Sigmoid colon (tissue), 7 donors: ENCODE measurements around the gene ENHO. TPM values are rescaled to one million over a fixed set of nuclear protein-coding genes. Genes with fewer than 3 reads are reported as not detected.

Experiments used
- DNase-seq: peaks from one replicate; pipeline ENCODE4 v3.0.0-alpha.2; 2019
- H3K27ac ChIP-seq, 4 donors: fragments of 200-600 bp; sonication (generic); one replicate each; pipeline ENCODE4 v1.5.1; 2016 to 2019; ENCODE audit warnings: mild to moderate bottlenecking in 1 of 4
- H3K27me3 ChIP-seq, 3 donors: fragments of 200-600 bp; sonication (generic); one replicate each; pipeline ENCODE4 v1.5.1; 2019; ENCODE audit warnings: mild to moderate bottlenecking in 1 of 3
- H3K36me3 ChIP-seq, 4 donors: fragments of 200-600 bp; sonication (generic); one replicate each; pipeline ENCODE4 v1.5.1; 2016 to 2019
- H3K4me1 ChIP-seq, 4 donors: fragments of 200-600 bp; sonication (generic); one replicate each; pipeline ENCODE4 v1.5.1; 2017 to 2019
- H3K4me3 ChIP-seq, 4 donors: fragments of 200-600 bp; sonication (generic); one replicate each; pipeline ENCODE4 v1.5.1; 2017 to 2019; ENCODE audit warnings: mild to moderate bottlenecking in 2 of 4, moderate library complexity in 1 of 4
- H3K9me3 ChIP-seq, 4 donors: fragments of 200-600 bp in 3 of 4; sonication (generic) in 3 of 4; one replicate each; pipeline versions ENCODE4 v1.5.1 to v1.6.1; 2013 to 2019
- CTCF ChIP-seq, 4 experiments: fragments of 450-650 bp in 3 of 4; fragments of 200-600 bp in 1 of 4; IDR thresholded peaks; one replicate each; pipeline ENCODE4 v1.5.1; 2016 to 2019; ENCODE audit warnings: antibody characterized with exemption in 4 of 4, mild to moderate bottlenecking in 3 of 4, moderate library complexity in 2 of 4
- EP300 ChIP-seq, 4 donors: sonication (generic); formaldehyde crosslinking; IDR thresholded peaks; one replicate each; pipeline ENCODE4 v1.6.1; 2017; ENCODE audit warnings: antibody characterized with exemption in 4 of 4
- POLR2A ChIP-seq, 2 donors: fragments of 450-650 bp; IDR thresholded peaks; one replicate each; pipeline ENCODE4 v1.6.1; 2016; ENCODE audit warnings: antibody characterized with exemption in 2 of 2, mild to moderate bottlenecking in 2 of 2, moderate library complexity in 2 of 2
- POLR2AphosphoS5 ChIP-seq, 4 donors: sonication (generic); formaldehyde crosslinking; IDR thresholded peaks; one replicate each; pipeline ENCODE4 v1.6.1; 2017; ENCODE audit warnings: antibody characterized with exemption in 4 of 4
- WGBS, 2 donors: extraction: QIAGEN DNeasy Blood & Tissue Kit; methylation state at CpG; one replicate each; pipeline ENCODE4 v1.1.7; 2013; 5-methylcytosine and 5-hydroxymethylcytosine counted together
- intact Hi-C: fragments of 100-400 bp; cut with DNase I; formaldehyde crosslinking; loops from one replicate; pipeline ENCODE4 v1.15.1; 2023
- polyA plus RNA-seq, 3 donors: library from polyadenylated mRNA; stranded (reverse); fragments of 200-250 nt; gene quantifications; one replicate each; pipeline ENCODE4 v1.2.3, GENCODE V29; 2013
- total RNA-seq, 4 donors: library from RNA; depleted of rRNA; stranded (reverse); fragments of >200 nt; gene quantifications; one replicate each; pipeline ENCODE4 v1.1.0, GENCODE V29; 2016
- donor health status: healthy with polysubstance abuse.
- donor health status: Bipolar disorder and iron deficiency.
- donor health status: healthy.

ENHO gene
- total and polyA plus RNA-seq, 7 donors, result 1.9 to 7.4 (median 4.3) TPM; not detected in 3

GRCh38 chr9:34552606-34552981 lies 29.8 kb upstream of the ENHO start:
- TF ChIP-seq EP300 (IDR thresholded peaks at IDR 0.05) (no peak), POLR2A (IDR thresholded peaks at IDR 0.05) (no peak), POLR2AphosphoS5 (IDR thresholded peaks at IDR 0.05) (no peak), CTCF (IDR thresholded peaks at IDR 0.05) (no peak)
- Histone ChIP-seq H3K4me3 (no peak overlapping the region), H3K27me3 (peaks cover 0 to 14% (median 3%) of the 10 kb centered on the region in 3 donors), H3K36me3 (no peaks in the 10 kb centered on the region), H3K4me1 (peaks cover 0 to 5% (median 4%) of the 10 kb centered on the region in 4 donors), H3K27ac (no peak overlapping the region), H3K9me3 (no peaks in the 10 kb centered on the region)
- peak; percentile 35 for DNase-seq
- intact Hi-C loops, result no loop called here
- 83 to 87% methylated on average over 13 of the region's 13 CpGs for WGBS, 2 donors

- TF ChIP-seq CTCF (IDR thresholded peaks at IDR 0.05), result no peak
- TF ChIP-seq POLR2AphosphoS5 (IDR thresholded peaks at IDR 0.05), result no peak
- no peak for TF ChIP-seq EP300 (IDR thresholded peaks at IDR 0.05)
- no peak for TF ChIP-seq POLR2A (IDR thresholded peaks at IDR 0.05)
- H3K36me3 ChIP-seq, result no peaks in the 10 kb centered on the region
- intact Hi-C loops, result no loop called here
- H3K9me3 ChIP-seq, result no peaks in the 10 kb centered on the region
- H3K27ac ChIP-seq, result no peak overlapping the region
- 88 to 92% methylated on average over 20 of the region's 20 CpGs for WGBS, 2 donors
- H3K4me3 ChIP-seq, result no peak overlapping the region
- DNase-seq, result peak; percentile 54
- H3K4me1 ChIP-seq, result peaks cover 0 to 10% (median 6%) of the 10 kb centered on the region in 4 donors
- H3K27me3 ChIP-seq, result peaks cover 0 to 8% (median 0%) of the 10 kb centered on the region in 3 donors
These were observed 29.2 kb upstream of the ENHO start for GRCh38 chr9:34551751-34552605.

GRCh38 chr9:34550681-34551270 lies 28.0 kb upstream of the ENHO start:
- no peaks in the 10 kb centered on the region for H3K9me3 ChIP-seq
- peak; percentile 45 for DNase-seq
- WGBS, 2 donors, result 84% methylated on average over 5 of the region's 5 CpGs
- peaks cover 0 to 14% (median 6%) of the 10 kb centered on the region in 4 donors for H3K4me1 ChIP-seq
- intact Hi-C loops, result no loop called here
- H3K36me3 ChIP-seq, result no peaks in the 10 kb centered on the region
- H3K4me3 ChIP-seq, result no peak overlapping the region
- H3K27me3 ChIP-seq, result peaks cover 0 to 4% (median 0%) of the 10 kb centered on the region in 3 donors
- TF ChIP-seq CTCF (IDR thresholded peaks at IDR 0.05) (no peak), POLR2AphosphoS5 (IDR thresholded peaks at IDR 0.05) (no peak), EP300 (IDR thresholded peaks at IDR 0.05) (no peak), POLR2A (IDR thresholded peaks at IDR 0.05) (no peak)
- no peak overlapping the region for H3K27ac ChIP-seq

GRCh38 chr9:34550016-34550680 lies 27.4 kb upstream of the ENHO start:
- intact Hi-C loops, result no loop called here
- Histone ChIP-seq H3K36me3 (no peaks in the 10 kb centered on the region), H3K9me3 (no peaks in the 10 kb centered on the region), H3K27ac (no peak overlapping the region), H3K4me1 (peaks cover 0 to 14% (median 6%) of the 10 kb centered on the region in 4 donors), H3K27me3 (peaks cover 0 to 4% (median 0%) of the 10 kb centered on the region in 3 donors), H3K4me3 (no peak overlapping the region)
- DNase-seq, result peak; percentile 58
- 80 to 85% methylated on average over 12 of the region's 12 CpGs for WGBS, 2 donors
- TF ChIP-seq POLR2AphosphoS5 (IDR thresholded peaks at IDR 0.05) (no peak), CTCF (IDR thresholded peaks at IDR 0.05) (no peak), EP300 (IDR thresholded peaks at IDR 0.05) (no peak), POLR2A (IDR thresholded peaks at IDR 0.05) (no peak)
